NCI-H2081 (cell line): ENCODE data around the gene AGAP1.
A peak's percentile ranks its signal among the peaks of the same experiment; 100 is the strongest.

Experiments
- DNase-seq, 2 experiments: peaks; one replicate each; lab custom pipeline; 2025; lab: John Stamatoyannopoulos, UW

Gene AGAP1

GRCh38 chr2:236172255-236173035 lies 678.6 kb downstream of the AGAP1 start:
- no peak for DNase-seq

GRCh38 chr2:236173036-236173728 lies 679.3 kb downstream of the AGAP1 start:
- no peak for DNase-seq

GRCh38 chr2:236173729-236174607 lies 680.1 kb downstream of the AGAP1 start:
- DNase-seq, result no peak

- DNase-seq, result no peak
Observed at GRCh38 chr2:236175548-236176150, 681.8 kb downstream of the AGAP1 start.

- peak; percentile 2 to 5 for DNase-seq
Observed at GRCh38 chr2:236176417-236176816, 682.6 kb downstream of the AGAP1 start.

- no peak for DNase-seq
Observed at GRCh38 chr2:236176951-236177350, 683.1 kb downstream of the AGAP1 start.

- DNase-seq, result peak; percentile 35 to 59
Observed at GRCh38 chr2:236177604-236177966, 683.7 kb downstream of the AGAP1 start.

GRCh38 chr2:236177967-236178889 lies 684.4 kb downstream of the AGAP1 start:
- DNase-seq, result peak; percentile 43 to 64

GRCh38 chr2:236178890-236179235 lies 685.0 kb downstream of the AGAP1 start:
- DNase-seq, result no peak

- no peak for DNase-seq
Observed at GRCh38 chr2:236179236-236180075, 685.6 kb downstream of the AGAP1 start.

GRCh38 chr2:236180076-236180816 lies 686.4 kb downstream of the AGAP1 start:
- DNase-seq, result no peak

- peak; percentile 64 to 68 for DNase-seq
Observed at GRCh38 chr2:236180831-236181453, 687.1 kb downstream of the AGAP1 start.
